ENCODE results near the gene CBL. TPM values are rescaled to one million over a fixed set of nuclear protein-coding genes. Genes with fewer than 3 reads are reported as not detected.
A peak's percentile ranks its signal among the peaks of the same experiment; 100 is the strongest.

The CBL gene
- total and polyA plus RNA-seq, 8 donors: 2.0 to 9.8 (median 3.8) TPM

- intact Hi-C loops (cut with DNase I): no loop called here
- Histone ChIP-seq H3K27ac (no peak overlapping the region), H3K9me3 (no peaks in the 10 kb centered on the region), H3K36me3 (no peaks in the 10 kb centered on the region), H3K4me3 (no peak overlapping the region), H3K27me3 (no peaks in the 10 kb centered on the region), H3K4me1 (no peaks in the 10 kb centered on the region)
- DNase-seq: no peak
- 57 to 63% methylated on average over 3 of the region's 3 CpGs for WGBS, 2 donors
- TF ChIP-seq CTCF (IDR thresholded peaks at IDR 0.05): no peak
- no peak for ATAC-seq
- no peak for FAIRE-seq
These were observed 45.0 kb downstream of the CBL start for GRCh38 chr11:119251114-119251513.

- no peaks in the 10 kb centered on the region for H3K4me1 ChIP-seq
- no peaks in the 10 kb centered on the region for H3K9me3 ChIP-seq
- intact Hi-C loops (cut with DNase I): no loop called here
- ATAC-seq (no peak), FAIRE-seq (no peak), DNase-seq (no peak)
- H3K27ac ChIP-seq: no peak overlapping the region
- no peak overlapping the region for H3K4me3 ChIP-seq
- no peaks in the 10 kb centered on the region for H3K36me3 ChIP-seq
- WGBS, 2 donors: 94 to 95% methylated on average over 5 of the region's 5 CpGs
- H3K27me3 ChIP-seq: no peaks in the 10 kb centered on the region
- TF ChIP-seq CTCF (IDR thresholded peaks at IDR 0.05): no peak
These were observed 48.1 kb downstream of the CBL start for GRCh38 chr11:119254239-119254638.

GRCh38 chr11:119258180-119258579 lies 52.0 kb downstream of the CBL start:
- Histone ChIP-seq H3K27me3 (no peaks in the 10 kb centered on the region), H3K4me1 (no peaks in the 10 kb centered on the region), H3K4me3 (no peak overlapping the region), H3K27ac (no peak overlapping the region), H3K36me3 (no peaks in the 10 kb centered on the region), H3K9me3 (no peaks in the 10 kb centered on the region)
- no peak for FAIRE-seq
- no peak for TF ChIP-seq CTCF (IDR thresholded peaks at IDR 0.05)
- no peak for ATAC-seq
- intact Hi-C loops (cut with DNase I): no loop called here
- DNase-seq: no peak
- WGBS, 2 donors: 87 to 89% methylated on average over 5 of the region's 5 CpGs

- H3K27ac ChIP-seq: no peak overlapping the region
- WGBS, 2 donors: 67 to 88% methylated on average over 3 of the region's 3 CpGs
- intact Hi-C loops (cut with DNase I): no loop called here
- no peak overlapping the region for H3K4me3 ChIP-seq
- FAIRE-seq (no peak), ATAC-seq (no peak), DNase-seq (no peak)
- H3K36me3 ChIP-seq: no peaks in the 10 kb centered on the region
- H3K9me3 ChIP-seq: no peaks in the 10 kb centered on the region
- no peak for TF ChIP-seq CTCF (IDR thresholded peaks at IDR 0.05)
- H3K27me3 ChIP-seq: no peaks in the 10 kb centered on the region
- peaks cover 0 to 3% (median 0%) of the 10 kb centered on the region in 3 donors for H3K4me1 ChIP-seq
These were observed 52.8 kb downstream of the CBL start for GRCh38 chr11:119258983-119259382.

GRCh38 chr11:119262668-119263351 lies 56.7 kb downstream of the CBL start:
- DNase-seq: no peak

More at GRCh38 chr11:119262668-119263351, 56.7 kb downstream of the CBL start:
- no peaks in the 10 kb centered on the region for H3K36me3 ChIP-seq
- H3K4me3 ChIP-seq: no peak overlapping the region
- intact Hi-C loops (cut with DNase I): no loop called here
- peaks cover 0 to 3% (median 0%) of the 10 kb centered on the region in 3 donors for H3K4me1 ChIP-seq
- no peaks in the 10 kb centered on the region for H3K27me3 ChIP-seq
- FAIRE-seq: no peak
- TF ChIP-seq CTCF (IDR thresholded peaks at IDR 0.05): no peak
- no peaks in the 10 kb centered on the region for H3K9me3 ChIP-seq
- ATAC-seq: no peak
- 79 to 86% methylated on average over 5 of the region's 5 CpGs for WGBS, 2 donors
- H3K27ac ChIP-seq: peak overlapping the region in 1 of 4 donors; percentile 8

Measured in pancreas (tissue), 10 donors.